H9 (cell line): ENCODE measurements around the gene PDYN. TPM values are rescaled to one million over a fixed set of nuclear protein-coding genes. Genes with fewer than 3 reads are reported as not detected.
A peak's percentile ranks its signal among the peaks of the same experiment; 100 is the strongest.

ENCODE experiments used
- DNase-seq: peaks from one replicate; pipeline ENCODE4 v3.0.0-alpha.2; 2017
- H2AFZ ChIP-seq: one replicate; pipeline ENCODE4 v1.6.1; 2013; ENCODE audit warnings: mild to moderate bottlenecking, low read length, control low read depth, moderate library complexity
- H2AK5ac ChIP-seq: 2 replicates; pipeline ENCODE4 v1.6.1; 2013; ENCODE audit warnings: low read length, control low read depth, mixed read lengths; ENCODE audit not compliant: insufficient read length
- H2BK120ac ChIP-seq: one replicate; pipeline ENCODE4 v1.6.1; 2013; ENCODE audit warnings: low read depth, mild to moderate bottlenecking, low read length, control low read depth, inconsistent platforms; ENCODE audit not compliant: poor library complexity, severe bottlenecking
- H2BK12ac ChIP-seq: 2 replicates; pipeline ENCODE4 v1.6.1; 2013; ENCODE audit warnings: low read length, control low read depth, mixed read lengths, low read depth; ENCODE audit not compliant: insufficient read length
- H2BK15ac ChIP-seq: 2 replicates; pipeline ENCODE4 v1.6.1; 2013; ENCODE audit warnings: low read depth, low read length, control low read depth
- H2BK20ac ChIP-seq: one replicate; pipeline ENCODE4 v1.6.1; 2013; ENCODE audit warnings: low read depth, mild to moderate bottlenecking, low read length, control low read depth, inconsistent platforms; ENCODE audit not compliant: poor library complexity, severe bottlenecking
- H2BK5ac ChIP-seq: 2 replicates; pipeline ENCODE4 v1.6.1; 2013; ENCODE audit warnings: low read length, control low read depth, mixed read lengths; ENCODE audit not compliant: insufficient read length
- H3K14ac ChIP-seq: 2 replicates; pipeline ENCODE4 v1.6.1; 2013; ENCODE audit warnings: low read length, control low read depth; ENCODE audit not compliant: insufficient read depth
- H3K18ac ChIP-seq: 2 replicates; pipeline ENCODE4 v1.6.1; 2013; ENCODE audit warnings: low read depth, mild to moderate bottlenecking, mixed read lengths, low read length, control low read depth; ENCODE audit not compliant: insufficient read length
- H3K23ac ChIP-seq: 2 replicates; pipeline ENCODE4 v1.6.1; 2013; ENCODE audit warnings: low read length, control low read depth, mixed read lengths, low read depth; ENCODE audit not compliant: insufficient read length
- H3K23me2 ChIP-seq: 2 replicates; pipeline ENCODE4 v1.6.1; 2013; ENCODE audit warnings: low read depth, mild to moderate bottlenecking, mixed read lengths, low read length, control low read depth; ENCODE audit not compliant: insufficient read length, poor library complexity, severe bottlenecking
- H3K27ac ChIP-seq: 2 replicates; pipeline ENCODE4 v1.5.1; 2013; ENCODE audit warnings: low read length, control low read depth, mixed read lengths, low read depth; ENCODE audit not compliant: insufficient read length
- H3K27me3 ChIP-seq: 2 replicates; pipeline ENCODE4 v1.6.1; 2013; ENCODE audit warnings: low read length, control low read depth, inconsistent platforms; ENCODE audit not compliant: insufficient read depth
- H3K4ac ChIP-seq: 2 replicates; pipeline ENCODE4 v1.6.1; 2013; ENCODE audit warnings: low read depth, mild to moderate bottlenecking, control low read depth, inconsistent platforms, low read length, moderate library complexity
- H3K4me1 ChIP-seq: 2 replicates; pipeline ENCODE4 v1.6.1; 2013; ENCODE audit warnings: low read length, control low read depth, inconsistent platforms; ENCODE audit not compliant: insufficient read depth
- H3K4me2 ChIP-seq: 2 replicates; pipeline ENCODE4 v1.6.1; 2013; ENCODE audit warnings: low read length, control low read depth, mixed read lengths; ENCODE audit not compliant: insufficient read length, insufficient read depth
- H3K56ac ChIP-seq: 2 replicates; pipeline ENCODE4 v1.6.1; 2013; ENCODE audit warnings: low read depth, mild to moderate bottlenecking, mixed read lengths, low read length, control low read depth; ENCODE audit not compliant: insufficient read length
- H3K79me1 ChIP-seq: 2 replicates; pipeline ENCODE4 v1.6.1; 2013; ENCODE audit warnings: low read depth, mild to moderate bottlenecking, moderate library complexity, low read length, control low read depth, inconsistent platforms; ENCODE audit not compliant: insufficient read depth, poor library complexity, severe bottlenecking
- H3K79me2 ChIP-seq: 2 replicates; pipeline ENCODE4 v1.6.1; 2013; ENCODE audit warnings: low read length, control low read depth, inconsistent platforms; ENCODE audit not compliant: insufficient read depth
- H3K9ac ChIP-seq: 2 replicates; pipeline ENCODE4 v1.6.1; 2013; ENCODE audit warnings: low read length, control low read depth, mixed read lengths; ENCODE audit not compliant: insufficient read length; ENCODE audit errors: extremely low read depth
- H3K9me3 ChIP-seq: one replicate; pipeline ENCODE4 v1.6.1; 2013; ENCODE audit warnings: low read depth, low read length, inconsistent platforms; ENCODE audit not compliant: control insufficient read depth
- H3T11ph ChIP-seq: one replicate; pipeline ENCODE4 v1.6.1; 2013; ENCODE audit warnings: mild to moderate bottlenecking, low read length, control low read depth, inconsistent platforms
- H4K20me1 ChIP-seq: one replicate; pipeline ENCODE4 v1.6.1; 2013; ENCODE audit not compliant: control insufficient read depth, insufficient read length, insufficient read depth
- H4K5ac ChIP-seq: 2 replicates; pipeline ENCODE4 v1.6.1; 2013; ENCODE audit warnings: low read depth, mild to moderate bottlenecking, mixed read lengths, low read length, control low read depth; ENCODE audit not compliant: insufficient read length
- H4K8ac ChIP-seq: replicated peaks from 2 replicates; pipeline ENCODE4 v1.6.1; 2013; ENCODE audit warnings: low read length, control low read depth, mixed read lengths, low read depth; ENCODE audit not compliant: insufficient read length
- H4K91ac ChIP-seq: 2 replicates; pipeline ENCODE4 v1.6.1; 2013; ENCODE audit warnings: low read depth, mild to moderate bottlenecking, moderate library complexity, mixed read lengths, low read length, control low read depth; ENCODE audit not compliant: insufficient read length
- H3K27ac Mint-ChIP-seq, 3 experiments: 2 replicates in 2 of 3; 3 replicates in 1 of 3; pipeline ENCODE4 v1.8.0; 2020 to 2021; ENCODE audit warnings: mixed read lengths in 3 of 3, mild to moderate bottlenecking in 1 of 3, moderate library complexity in 1 of 3
- H3K27me3 Mint-ChIP-seq: 2 replicates; pipeline ENCODE4 v1.8.0; 2021; ENCODE audit warnings: low read depth, mild to moderate bottlenecking, moderate library complexity, mixed read lengths
- H3K36me3 Mint-ChIP-seq, 3 experiments: 2 replicates in 2 of 3; 3 replicates in 1 of 3; pipeline ENCODE4 v1.8.0; 2020 to 2021; ENCODE audit warnings: low read depth in 3 of 3, mixed read lengths in 3 of 3; ENCODE audit not compliant: insufficient read depth in 1 of 3
- H3K4me1 Mint-ChIP-seq, 2 experiments: 2 replicates each; pipeline ENCODE4 v1.8.0; 2020; ENCODE audit warnings: mixed read lengths in 2 of 2
- H3K4me3 Mint-ChIP-seq, 2 experiments: 2 replicates in 1 of 2; 3 replicates in 1 of 2; pipeline ENCODE4 v1.8.0; 2020 to 2021; ENCODE audit warnings: mild to moderate bottlenecking in 2 of 2, mixed read lengths in 2 of 2, moderate library complexity in 1 of 2
- H3K9me3 Mint-ChIP-seq, 2 experiments: 2 replicates in 1 of 2; 3 replicates in 1 of 2; pipeline ENCODE4 v1.8.0; 2020; ENCODE audit warnings: mild to moderate bottlenecking in 2 of 2, mixed read lengths in 2 of 2, moderate library complexity in 1 of 2
- WGBS: extraction: QIAGEN DNeasy Blood & Tissue Kit; methylation state at CpG from one replicate; pipeline ENCODE4 v1.1.7; 2013; ENCODE audit warnings: missing lambda C conversion rate, low lambda C conversion rate, mixed read lengths; ENCODE audit not compliant: insufficient read length; ENCODE audit errors: extremely low coverage; 5-methylcytosine and 5-hydroxymethylcytosine counted together
- total RNA-seq: library from RNA; stranded (reverse); gene quantifications from 2 replicates; pipeline ENCODE4 v1.2.1, GENCODE V29; 2021
- TF ChIP-seq, protein P1 (sequence below): fragments of 200-600 bp; sonication (generic); conservative IDR thresholded peaks from 3 replicates; pipeline ENCODE4 v1.8.0; 2021; ENCODE audit warnings: antibody characterized with exemption, mild to moderate bottlenecking

The PDYN gene
- total RNA-seq, 1 experiment from 2014 or later: 0.63 TPM

DNA sequence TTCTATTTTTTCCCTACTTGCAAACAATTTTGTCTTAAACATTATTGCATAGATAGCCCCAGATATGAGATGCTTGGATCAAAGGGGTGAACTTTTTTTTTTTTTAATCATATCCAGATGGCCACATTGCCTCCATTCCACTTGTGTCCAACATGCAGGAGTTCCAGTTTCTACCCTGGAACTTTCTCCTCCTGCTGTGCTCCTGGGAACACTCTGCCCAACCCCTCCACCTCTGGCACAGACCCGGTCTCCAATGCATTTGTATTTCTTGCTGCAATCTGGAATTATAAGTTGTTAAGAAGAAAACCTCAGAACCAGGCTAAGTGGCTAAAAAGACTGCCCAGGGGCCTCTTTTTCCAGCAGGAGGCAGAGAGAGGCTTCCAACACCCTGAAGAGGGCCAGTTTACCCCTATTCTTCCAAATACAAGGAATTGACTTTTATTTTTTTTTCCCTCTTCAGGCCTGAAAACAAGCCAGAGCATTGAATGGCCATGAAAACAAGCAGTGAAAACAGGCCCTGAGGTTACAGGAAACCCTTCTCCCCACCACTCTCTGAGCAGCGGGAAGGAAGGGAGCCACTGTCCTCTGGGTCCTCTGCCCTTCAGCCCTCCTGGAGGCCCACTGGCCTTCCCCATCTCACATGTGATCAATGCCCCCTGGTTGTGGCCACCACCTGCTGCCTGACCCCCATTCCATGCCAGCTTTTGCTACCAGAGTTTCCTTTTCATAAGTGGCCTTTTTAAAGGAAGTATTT, 44.3 kb downstream of the PDYN start:
- Histone ChIP-seq H2BK5ac (no peak overlapping the region), H2BK12ac (no peak overlapping the region), H2AFZ (no peak overlapping the region), H4K20me1 (no peaks in the 10 kb centered on the region), H3K14ac (no peak overlapping the region), H4K5ac (no peak overlapping the region), H3K4ac (no peak overlapping the region), H2BK15ac (no peak overlapping the region), H3K56ac (no peak overlapping the region), H3K9ac (no peak overlapping the region), H3K79me1 (no peaks in the 10 kb centered on the region), H4K8ac (no peak overlapping the region), H2BK120ac (no peak overlapping the region), H4K91ac (no peak overlapping the region), H3K27me3 (no peaks in the 10 kb centered on the region; the same call in 1 of the 2 replicates), H3K23ac (no peak overlapping the region), H3K9me3 (no peaks in the 10 kb centered on the region), H3K4me1 (peaks cover 2% of the 10 kb centered on the region; the same call in 1 of the 2 replicates), H3K79me2 (no peaks in the 10 kb centered on the region), H2BK20ac (no peak overlapping the region), H3T11ph (no peak overlapping the region), H3K27ac (no peak overlapping the region), H3K18ac (no peak overlapping the region), H3K4me2 (no peak overlapping the region), H2AK5ac (no peak overlapping the region), H3K23me2 (peaks cover 9% of the 10 kb centered on the region)
- no peaks in the 10 kb centered on the region; a peak in 2 of 5 replicates for H3K9me3 Mint-ChIP-seq
- WGBS: no CpG with 5 or more reads among the region's 2 CpGs
- peaks cover 48% of the 10 kb centered on the region for H3K27me3 Mint-ChIP-seq
- DNase-seq: no peak
- peaks cover 64 to 77% of the 10 kb centered on the region in 2 experiments for H3K4me1 Mint-ChIP-seq
- no peak overlapping the region; a peak in 1 of 5 replicates for H3K4me3 Mint-ChIP-seq
- H3K36me3 Mint-ChIP-seq: no peaks in the 10 kb centered on the region
- TF ChIP-seq, protein P1, sequence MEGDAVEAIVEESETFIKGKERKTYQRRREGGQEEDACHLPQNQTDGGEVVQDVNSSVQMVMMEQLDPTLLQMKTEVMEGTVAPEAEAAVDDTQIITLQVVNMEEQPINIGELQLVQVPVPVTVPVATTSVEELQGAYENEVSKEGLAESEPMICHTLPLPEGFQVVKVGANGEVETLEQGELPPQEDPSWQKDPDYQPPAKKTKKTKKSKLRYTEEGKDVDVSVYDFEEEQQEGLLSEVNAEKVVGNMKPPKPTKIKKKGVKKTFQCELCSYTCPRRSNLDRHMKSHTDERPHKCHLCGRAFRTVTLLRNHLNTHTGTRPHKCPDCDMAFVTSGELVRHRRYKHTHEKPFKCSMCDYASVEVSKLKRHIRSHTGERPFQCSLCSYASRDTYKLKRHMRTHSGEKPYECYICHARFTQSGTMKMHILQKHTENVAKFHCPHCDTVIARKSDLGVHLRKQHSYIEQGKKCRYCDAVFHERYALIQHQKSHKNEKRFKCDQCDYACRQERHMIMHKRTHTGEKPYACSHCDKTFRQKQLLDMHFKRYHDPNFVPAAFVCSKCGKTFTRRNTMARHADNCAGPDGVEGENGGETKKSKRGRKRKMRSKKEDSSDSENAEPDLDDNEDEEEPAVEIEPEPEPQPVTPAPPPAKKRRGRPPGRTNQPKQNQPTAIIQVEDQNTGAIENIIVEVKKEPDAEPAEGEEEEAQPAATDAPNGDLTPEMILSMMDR: no peak
- H3K27ac Mint-ChIP-seq: peak overlapping the region in 1 of 3 experiments; percentile 91; a peak in 2 of 7 replicates
